Loucy (cell line): ENCODE measurements around the gene PHTF2.
"Not testable (repeated sequence)": the region's sequence is repeated elsewhere in the genome, so short reads cannot be mapped to it uniquely, and the experiment has no call there.

ENCODE experiments used
- CTCF ChIP-seq: fragments of 200-600 bp; sonication (generic); conservative IDR thresholded peaks from 2 replicates; pipeline ENCODE4 v1.5.1; 2014; ENCODE audit warnings: mild to moderate bottlenecking, antibody characterized with exemption, low read length
- EZH2phosphoT487 ChIP-seq: fragments of 200-600 bp; IDR thresholded peaks from 2 replicates; pipeline ENCODE4 v1.6.1; 2018; ENCODE audit warnings: antibody characterized with exemption, mild to moderate bottlenecking, moderate library complexity, borderline replicate concordance

- not testable (repeated sequence) for TF ChIP-seq CTCF, EZH2phosphoT487
These were observed 37.9 kb downstream of the PHTF2 start for GRCh38 chr7:77836425-77836824.
